Naive B cell (primary cell): Measurements from ENCODE around the gene MYL12A. TPM values are rescaled to one million over a fixed set of nuclear protein-coding genes. Genes with fewer than 3 reads are reported as not detected.
"Not testable (repeated sequence)": the region's sequence is repeated elsewhere in the genome, so short reads cannot be mapped to it uniquely, and the experiment has no call there.

Experiments
- ATAC-seq, 2 donors: fragments of 150-1000 bp; cut with Tn5 transposase; 2 replicates each; pipeline ENCODE4 v1.10.0; 2021; ENCODE audit warnings: low read depth in 2 of 2, mild to moderate bottlenecking in 2 of 2, moderate library complexity in 2 of 2
- DNase-seq: peaks from one replicate; pipeline ENCODE4 v3.0.0; 2022
- H3K27ac Mint-ChIP-seq, 6 donors: one replicate each; pipeline ENCODE4 v1.8.0; 2020 to 2022; ENCODE audit warnings: mild to moderate bottlenecking in 6 of 6, mixed read lengths in 6 of 6, moderate library complexity in 5 of 6, inconsistent platforms in 2 of 6
- H3K27me3 Mint-ChIP-seq, 3 donors: one replicate each; pipeline ENCODE4 v1.8.0; 2021 to 2022; ENCODE audit warnings: mixed read lengths in 3 of 3, mild to moderate bottlenecking in 1 of 3
- H3K36me3 Mint-ChIP-seq, 2 donors: one replicate each; pipeline ENCODE4 v1.8.0; 2020 to 2022; ENCODE audit warnings: mixed read lengths in 2 of 2, inconsistent platforms in 1 of 2, mild to moderate bottlenecking in 1 of 2
- H3K4me1 Mint-ChIP-seq, 3 donors: one replicate each; pipeline ENCODE4 v1.8.0; 2020 to 2022; ENCODE audit warnings: mixed read lengths in 3 of 3, inconsistent platforms in 1 of 3, mild to moderate bottlenecking in 1 of 3, moderate library complexity in 1 of 3
- H3K4me3 Mint-ChIP-seq, 8 donors: one replicate each; pipeline ENCODE4 v1.8.0; 2020 to 2022; ENCODE audit warnings: mild to moderate bottlenecking in 8 of 8, mixed read lengths in 8 of 8, moderate library complexity in 8 of 8, inconsistent platforms in 2 of 8
- H3K9me3 Mint-ChIP-seq, 7 donors: one replicate each; pipeline ENCODE4 v1.8.0; 2020 to 2022; ENCODE audit warnings: mixed read lengths in 7 of 7, mild to moderate bottlenecking in 5 of 7, inconsistent platforms in 2 of 7, moderate library complexity in 1 of 7
- polyA plus RNA-seq, 6 donors: library from polyadenylated mRNA; unstranded; fragments of 300-500 nt; fragmentation: Illumina TruSeq; gene quantifications; one replicate each; pipeline ENCODE4 v1.2.3, GENCODE V29; 2021; ENCODE audit warnings: low read depth in 6 of 6

MYL12A gene
- polyA plus RNA-seq: 1,000 to 10,000 TPM; 1,232 to 1,667 (median 1,472) TPM

- peaks cover 0 to 5% of the 10 kb centered on the region in 2 donors for H3K36me3 Mint-ChIP-seq
- peak; percentile 89 for DNase-seq
- no peaks in the 10 kb centered on the region for H3K27me3 Mint-ChIP-seq
- peaks cover 24 to 51% (median 38%) of the 10 kb centered on the region in 3 donors for H3K4me1 Mint-ChIP-seq
- peak; percentile 72 for ATAC-seq
- peaks cover 0 to 4% (median 0%) of the 10 kb centered on the region in 7 donors for H3K9me3 Mint-ChIP-seq
- peak within 1 kb of the TSS; percentile 97 to 99 (median 99) for H3K27ac Mint-ChIP-seq
- peak within 1 kb of the TSS; percentile 84 to 99 (median 97) for H3K4me3 Mint-ChIP-seq
Observed at GRCh38 chr18:3247240-3248061, at the start of gene MYL12A. MYL12A (plus strand) TSS chr18:3247801; CDS start chr18:3253248, 5,447 bp downstream.

GRCh38 chr18:3198260-3198860 is 49.2 kb upstream of the MYL12A start:
- H3K9me3 Mint-ChIP-seq: peaks cover 0 to 16% (median 9%) of the 10 kb centered on the region in 7 donors
- not testable (repeated sequence) for DNase-seq, H3K4me1 Mint-ChIP-seq, H3K27ac Mint-ChIP-seq, ATAC-seq, H3K4me3 Mint-ChIP-seq, H3K27me3 Mint-ChIP-seq
- peaks cover 0 to 14% of the 10 kb centered on the region in 2 donors for H3K36me3 Mint-ChIP-seq

GRCh38 chr18:3199942-3200645 is 47.5 kb upstream of the MYL12A start:
- Mint-ChIP-seq H3K27me3 (peaks cover 0 to 6% (median 0%) of the 10 kb centered on the region in 3 donors), H3K4me1 (no peaks in the 10 kb centered on the region), H3K36me3 (peaks cover 8 to 26% of the 10 kb centered on the region in 2 donors), H3K9me3 (peaks cover 0 to 33% (median 24%) of the 10 kb centered on the region in 7 donors), H3K4me3 (no peak overlapping the region), H3K27ac (peak overlapping the region in 1 of 6 donors; percentile 30)
- DNase-seq (no peak), ATAC-seq (no peak)

- H3K9me3 Mint-ChIP-seq: peaks cover 0 to 49% (median 34%) of the 10 kb centered on the region in 7 donors
- H3K4me1 Mint-ChIP-seq: peaks cover 0 to 4% (median 0%) of the 10 kb centered on the region in 3 donors
- peaks cover 18 to 39% of the 10 kb centered on the region in 2 donors for H3K36me3 Mint-ChIP-seq
- no peak for DNase-seq
- no peak for ATAC-seq
- no peak overlapping the region for H3K4me3 Mint-ChIP-seq
- peak overlapping the region in 1 of 6 donors; percentile 15 for H3K27ac Mint-ChIP-seq
- H3K27me3 Mint-ChIP-seq: peaks cover 0 to 6% (median 0%) of the 10 kb centered on the region in 3 donors
Observed at GRCh38 chr18:3205239-3205638, 42.4 kb upstream of the MYL12A start.

- H3K9me3 Mint-ChIP-seq: peaks cover 0 to 41% (median 30%) of the 10 kb centered on the region in 7 donors
- H3K4me3 Mint-ChIP-seq: no peak overlapping the region
- no peak for DNase-seq
- peaks cover 0 to 4% (median 0%) of the 10 kb centered on the region in 3 donors for H3K4me1 Mint-ChIP-seq
- peaks cover 0 to 6% (median 0%) of the 10 kb centered on the region in 3 donors for H3K27me3 Mint-ChIP-seq
- no peak for ATAC-seq
- H3K27ac Mint-ChIP-seq: peak overlapping the region in 1 of 6 donors; percentile 76
- peaks cover 18 to 38% of the 10 kb centered on the region in 2 donors for H3K36me3 Mint-ChIP-seq
Observed at GRCh38 chr18:3207565-3207964, 40.0 kb upstream of the MYL12A start.

- Mint-ChIP-seq H3K4me1 (peaks cover 0 to 4% (median 0%) of the 10 kb centered on the region in 3 donors), H3K36me3 (peaks cover 11 to 19% of the 10 kb centered on the region in 2 donors), H3K27me3 (no peaks in the 10 kb centered on the region), H3K4me3 (no peak overlapping the region), H3K27ac (no peak overlapping the region), H3K9me3 (peaks cover 0 to 17% (median 11%) of the 10 kb centered on the region in 7 donors)
- ATAC-seq (no peak), DNase-seq (no peak)
Observed at GRCh38 chr18:3209859-3210569, 37.6 kb upstream of the MYL12A start.

- Mint-ChIP-seq H3K27me3 (no peaks in the 10 kb centered on the region), H3K27ac (no peak overlapping the region), H3K4me3 (no peak overlapping the region), H3K9me3 (peaks cover 0 to 4% (median 3%) of the 10 kb centered on the region in 7 donors), H3K36me3 (peaks cover 6 to 10% of the 10 kb centered on the region in 2 donors), H3K4me1 (peaks cover 0 to 4% (median 0%) of the 10 kb centered on the region in 3 donors)
- DNase-seq (no peak), ATAC-seq (no peak)
Observed at GRCh38 chr18:3211236-3211992, 36.2 kb upstream of the MYL12A start.

- Mint-ChIP-seq H3K4me1 (peaks cover 0 to 4% (median 0%) of the 10 kb centered on the region in 3 donors), H3K27ac (no peak overlapping the region), H3K4me3 (no peak overlapping the region), H3K9me3 (peaks cover 0 to 4% (median 0%) of the 10 kb centered on the region in 7 donors), H3K27me3 (no peaks in the 10 kb centered on the region), H3K36me3 (peaks cover 0 to 8% of the 10 kb centered on the region in 2 donors)
- DNase-seq (no peak), ATAC-seq (no peak)
Observed at GRCh38 chr18:3212657-3213056, 34.9 kb upstream of the MYL12A start.

- Mint-ChIP-seq H3K9me3 (peaks cover 0 to 4% (median 0%) of the 10 kb centered on the region in 7 donors), H3K27me3 (no peaks in the 10 kb centered on the region), H3K36me3 (peaks cover 0 to 8% of the 10 kb centered on the region in 2 donors), H3K27ac (no peak overlapping the region), H3K4me1 (peaks cover 0 to 4% (median 0%) of the 10 kb centered on the region in 3 donors), H3K4me3 (no peak overlapping the region)
- peak in 1 of 2 donors; percentile 32 for ATAC-seq
- DNase-seq: no peak
Observed at GRCh38 chr18:3213300-3214059, 34.1 kb upstream of the MYL12A start.

GRCh38 chr18:3214855-3215637 is 32.6 kb upstream of the MYL12A start:
- H3K27me3 Mint-ChIP-seq: no peaks in the 10 kb centered on the region
- peak overlapping the region in 1 of 8 donors; percentile 35 for H3K4me3 Mint-ChIP-seq
- peaks cover 0 to 8% of the 10 kb centered on the region in 2 donors for H3K36me3 Mint-ChIP-seq
- H3K9me3 Mint-ChIP-seq: peaks cover 0 to 2% (median 0%) of the 10 kb centered on the region in 7 donors
- no peak overlapping the region for H3K27ac Mint-ChIP-seq
- DNase-seq (no peak), ATAC-seq (no peak)
- no peaks in the 10 kb centered on the region for H3K4me1 Mint-ChIP-seq

- Mint-ChIP-seq H3K27ac (no peak overlapping the region), H3K9me3 (peaks cover 0 to 2% (median 0%) of the 10 kb centered on the region in 7 donors), H3K36me3 (peaks cover 0 to 8% of the 10 kb centered on the region in 2 donors), H3K27me3 (no peaks in the 10 kb centered on the region), H3K4me3 (no peak overlapping the region), H3K4me1 (no peaks in the 10 kb centered on the region)
- DNase-seq (no peak), ATAC-seq (no peak)
Observed at GRCh38 chr18:3216987-3217386, 30.6 kb upstream of the MYL12A start.
